Thoracic aorta (tissue), 2 donors: Measurements from ENCODE around the gene SRXN1. TPM values are rescaled to one million over a fixed set of nuclear protein-coding genes. Genes with fewer than 3 reads are reported as not detected.

Experiments
- ATAC-seq: fragments of 150-250 bp; one replicate; pipeline ENCODE4 v1.8.0; 2017; ENCODE audit warnings: low read depth; ENCODE audit not compliant: insufficient number of reproducible peaks, low FRiP score
- DNase-seq: peaks from one replicate; pipeline ENCODE4 v3.0.0-alpha.2; 2020; ENCODE audit warnings: low spot score
- H3K27ac ChIP-seq, 2 donors: fragments of 200-600 bp; sonication (generic); 1 replicate in 1 of 2; 2 replicates in 1 of 2; pipeline ENCODE4 v1.5.1; 2016; ENCODE audit warnings: mild to moderate bottlenecking in 2 of 2, moderate library complexity in 2 of 2
- H3K27me3 ChIP-seq: fragments of 200-600 bp; sonication (generic); replicated peaks from 2 replicates; pipeline ENCODE4 v1.6.0; 2016; ENCODE audit warnings: mild to moderate bottlenecking; ENCODE audit not compliant: insufficient read depth
- H3K36me3 ChIP-seq: fragments of 200-600 bp; sonication (generic); one replicate; pipeline ENCODE4 v1.5.1; 2016
- H3K4me1 ChIP-seq, 2 donors: fragments of 200-600 bp; sonication (generic); 1 replicate in 1 of 2; 2 replicates in 1 of 2; pipeline versions ENCODE4 v1.5.1 to v1.6.0; 2016; ENCODE audit warnings: low read depth in 2 of 2, mild to moderate bottlenecking in 1 of 2; ENCODE audit not compliant: control insufficient read depth in 1 of 2
- H3K4me3 ChIP-seq: fragments of 200-600 bp; sonication (generic); 2 replicates; pipeline ENCODE4 v1.5.1; 2016; ENCODE audit warnings: mild to moderate bottlenecking
- H3K9me3 ChIP-seq: fragments of 200-600 bp; sonication (generic); 2 replicates; pipeline ENCODE4 v1.5.1; 2016
- CTCF ChIP-seq: fragments of 200-600 bp; sonication (generic); IDR thresholded peaks from one replicate; pipeline ENCODE4 v1.5.1; 2019; ENCODE audit warnings: antibody characterized with exemption
- total RNA-seq, 2 donors: library from RNA; depleted of rRNA; stranded (reverse); fragments of >200 nt; gene quantifications; one replicate each; pipeline versions ENCODE4 v1.1.0 to v1.2.3, GENCODE V29; 2016

Gene SRXN1
- total RNA-seq, 2 donors from 2014 or later, result 41.7 to 49.4 TPM

- H3K9me3 ChIP-seq, result no peaks in the 10 kb centered on the region
- DNase-seq, result no peak
- H3K4me1 ChIP-seq, result no peaks in the 10 kb centered on the region
- no peak for TF ChIP-seq CTCF
- no peak overlapping the region for H3K4me3 ChIP-seq
- no peaks in the 10 kb centered on the region for H3K36me3 ChIP-seq
- ATAC-seq, result no peak
- no peaks in the 10 kb centered on the region for H3K27me3 ChIP-seq
- no peak overlapping the region for H3K27ac ChIP-seq
Measured at GRCh38 chr20:689348-689747, 36.3 kb upstream of the SRXN1 start.

- Histone ChIP-seq H3K27ac (no peak overlapping the region), H3K36me3 (no peaks in the 10 kb centered on the region), H3K4me3 (no peak overlapping the region), H3K9me3 (no peaks in the 10 kb centered on the region), H3K4me1 (no peaks in the 10 kb centered on the region), H3K27me3 (no peaks in the 10 kb centered on the region)
- ATAC-seq (no peak), DNase-seq (no peak)
- no peak for TF ChIP-seq CTCF
Measured at GRCh38 chr20:688809-689212, 35.8 kb upstream of the SRXN1 start.

GRCh38 chr20:687468-688203, 34.6 kb upstream of the SRXN1 start:
- DNase-seq, result no peak
- Histone ChIP-seq H3K4me3 (no peak overlapping the region), H3K4me1 (no peaks in the 10 kb centered on the region), H3K36me3 (no peaks in the 10 kb centered on the region), H3K27ac (no peak overlapping the region), H3K27me3 (no peaks in the 10 kb centered on the region), H3K9me3 (no peaks in the 10 kb centered on the region)
- no peak for TF ChIP-seq CTCF
- no peak for ATAC-seq

- no peak overlapping the region for H3K4me3 ChIP-seq
- no peak for ATAC-seq
- H3K27ac ChIP-seq, result no peak overlapping the region
- no peaks in the 10 kb centered on the region for H3K27me3 ChIP-seq
- no peak for TF ChIP-seq CTCF
- no peaks in the 10 kb centered on the region for H3K9me3 ChIP-seq
- no peaks in the 10 kb centered on the region for H3K4me1 ChIP-seq
- no peak for DNase-seq
- no peaks in the 10 kb centered on the region for H3K36me3 ChIP-seq
Measured at GRCh38 chr20:684676-685319, 31.8 kb upstream of the SRXN1 start.

- H3K36me3 ChIP-seq, result no peaks in the 10 kb centered on the region
- no peaks in the 10 kb centered on the region for H3K4me1 ChIP-seq
- no peak for DNase-seq
- no peak for ATAC-seq
- TF ChIP-seq CTCF, result no peak
- H3K9me3 ChIP-seq, result no peaks in the 10 kb centered on the region
- no peaks in the 10 kb centered on the region for H3K27me3 ChIP-seq
- H3K27ac ChIP-seq, result no peak overlapping the region
- no peak overlapping the region for H3K4me3 ChIP-seq
Measured at GRCh38 chr20:682123-682522, 29.1 kb upstream of the SRXN1 start.
